ENCODE results near the gene RNU1-3. TPM values are rescaled to one million over a fixed set of nuclear protein-coding genes. Genes with fewer than 3 reads are reported as not detected.
A peak's percentile ranks its signal among the peaks of the same experiment; 100 is the strongest.
"Not testable (repeated sequence)": the region's sequence is repeated elsewhere in the genome, so short reads cannot be mapped to it uniquely, and the experiment has no call there.

RNU1-3 gene
- total RNA-seq, 2 donors from 2014 or later, result 3,182 to 3,922 TPM

- H3K9me3 ChIP-seq (ENCODE audit: control insufficient read depth, low read length, poor library complexity, severe bottlenecking); H3K27ac Mint-ChIP-seq; H3K4me3 Mint-ChIP-seq; H3K36me3 Mint-ChIP-seq (ENCODE audit: low read depth); H3K4me1 Mint-ChIP-seq; ATAC-seq; H3K27me3 Mint-ChIP-seq: not testable (repeated sequence)
- DNase-seq, result peak in 1 of 3 donors; percentile 8
Measured at GRCh38 chr1:16619803-16620501, 46.8 kb downstream of the RNU1-3 start.

GRCh38 chr1:16618719-16619118, 48.0 kb downstream of the RNU1-3 start:
- Mint-ChIP-seq H3K27ac (no peak overlapping the region), H3K36me3 (ENCODE audit: low read depth) (no peaks in the 10 kb centered on the region), H3K4me3 (no peak overlapping the region), H3K4me1 (no peaks in the 10 kb centered on the region), H3K27me3 (no peaks in the 10 kb centered on the region)
- ATAC-seq (no peak), DNase-seq (peak in 1 of 3 donors; percentile 9)
- no peaks in the 10 kb centered on the region for H3K9me3 ChIP-seq (ENCODE audit: control insufficient read depth, low read length, poor library complexity, severe bottlenecking)

- Mint-ChIP-seq H3K4me1 (no peaks in the 10 kb centered on the region), H3K36me3 (ENCODE audit: low read depth) (no peaks in the 10 kb centered on the region), H3K27me3 (no peaks in the 10 kb centered on the region), H3K4me3 (no peak overlapping the region), H3K27ac (no peak overlapping the region)
- ATAC-seq, result no peak
- no peaks in the 10 kb centered on the region for H3K9me3 ChIP-seq (ENCODE audit: control insufficient read depth, low read length, poor library complexity, severe bottlenecking)
- no peak for DNase-seq
Measured at GRCh38 chr1:16617778-16618580, 48.8 kb downstream of the RNU1-3 start.

GRCh38 chr1:16617114-16617631, 49.6 kb downstream of the RNU1-3 start:
- H3K27me3 Mint-ChIP-seq, result no peaks in the 10 kb centered on the region
- no peak overlapping the region for H3K4me3 Mint-ChIP-seq
- H3K4me1 Mint-ChIP-seq, result no peaks in the 10 kb centered on the region
- no peaks in the 10 kb centered on the region for H3K36me3 Mint-ChIP-seq (ENCODE audit: low read depth)
- H3K9me3 ChIP-seq (ENCODE audit: control insufficient read depth, low read length, poor library complexity, severe bottlenecking), result no peaks in the 10 kb centered on the region
- ATAC-seq (no peak), DNase-seq (no peak)
- H3K27ac Mint-ChIP-seq, result no peak overlapping the region

Other genes with a start within 250 kb of the RNU1-3 start
- not detected for gene SPATA21, start 229.5 kb downstream of the RNU1-3 start, total RNA-seq
- gene NECAP2, start 226.2 kb downstream of the RNU1-3 start, total RNA-seq, result 100 to 1,000 TPM; 107 to 108 TPM
- 1,000 to 10,000 TPM; 3,182 to 3,922 TPM for gene RNU1-1, start 152.7 kb downstream of the RNU1-3 start, total RNA-seq
- 10 to 100 TPM in 1 of 2 donors, 1 to 10 TPM in 1; 9.7 to 17.6 TPM for gene NBPF1, start 53.4 kb downstream of the RNU1-3 start, total RNA-seq
- gene RNU1-4, start 73.6 kb upstream of the RNU1-3 start, total RNA-seq, result 1,000 to 10,000 TPM; 3,182 to 3,922 TPM
- 1,000 to 10,000 TPM; 3,182 to 3,922 TPM for gene RNU1-2, start 229.0 kb upstream of the RNU1-3 start, total RNA-seq